GM18499 (cell line): ENCODE measurements around the gene TTC23.

Source experiments
- ATAC-seq: cut with Tn5 transposase; IDR thresholded peaks from one replicate; pipeline ENCODE4 v1.9.1; 2021; ENCODE audit warnings: moderate number of reproducible peaks; ENCODE audit not compliant: insufficient read depth, unreplicated experiment

Gene TTC23

DNA sequence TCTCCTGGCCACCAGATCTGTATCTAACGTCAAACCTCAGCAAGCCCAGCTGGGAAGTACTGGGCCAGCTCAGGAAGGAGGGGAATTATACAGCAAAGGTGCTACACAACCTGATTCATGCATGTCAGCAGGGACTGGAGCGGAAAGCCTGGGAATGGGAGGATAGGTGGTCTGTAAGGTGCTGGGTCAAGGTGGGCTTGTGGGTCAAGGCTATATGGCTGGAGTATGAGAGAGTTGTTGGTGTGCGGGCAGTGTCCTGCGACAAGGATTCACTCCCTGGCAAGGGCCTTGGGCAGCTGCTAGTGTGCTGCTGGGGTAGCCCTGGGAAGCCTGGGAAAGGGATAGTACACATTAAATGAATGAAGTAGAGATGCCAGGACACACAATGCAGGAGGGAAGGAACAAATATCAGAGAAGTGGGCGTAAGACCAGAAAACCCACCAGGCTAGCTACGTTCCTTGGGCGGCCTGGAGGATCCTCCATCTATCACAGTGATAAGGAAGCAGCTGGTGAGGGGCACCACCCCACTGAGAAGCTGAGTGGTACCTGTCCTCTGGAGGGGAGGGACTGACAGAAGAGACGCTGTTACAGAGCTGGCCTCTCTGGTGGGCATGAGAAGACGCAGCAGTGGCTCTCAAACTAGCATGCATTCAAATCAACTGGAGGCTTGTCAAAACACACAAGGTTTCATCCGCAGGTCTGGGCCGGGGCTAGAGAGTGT is 153.0 kb downstream of the TTC23 start:
- no peak for ATAC-seq

DNA sequence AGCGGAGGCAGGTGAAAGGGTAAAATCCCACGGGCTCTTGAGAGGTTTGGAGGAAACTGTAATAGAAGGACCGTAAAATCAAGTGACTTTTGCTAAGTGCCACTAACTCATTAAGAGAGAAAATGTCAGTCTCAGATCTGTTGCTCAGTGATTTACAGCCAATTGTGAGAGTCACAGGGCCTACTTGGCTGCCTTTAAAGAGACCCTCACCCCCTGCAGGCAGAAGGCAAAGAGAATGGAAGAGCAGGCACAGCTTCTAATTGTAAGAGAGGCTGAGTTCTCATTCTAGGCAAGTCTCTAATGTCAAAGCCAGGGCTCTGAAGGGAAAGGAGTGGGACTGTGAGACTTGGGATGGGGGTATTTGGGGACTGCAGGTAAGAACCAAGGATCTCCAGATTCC is 153.8 kb downstream of the TTC23 start:
- ATAC-seq, result no peak

DNA sequence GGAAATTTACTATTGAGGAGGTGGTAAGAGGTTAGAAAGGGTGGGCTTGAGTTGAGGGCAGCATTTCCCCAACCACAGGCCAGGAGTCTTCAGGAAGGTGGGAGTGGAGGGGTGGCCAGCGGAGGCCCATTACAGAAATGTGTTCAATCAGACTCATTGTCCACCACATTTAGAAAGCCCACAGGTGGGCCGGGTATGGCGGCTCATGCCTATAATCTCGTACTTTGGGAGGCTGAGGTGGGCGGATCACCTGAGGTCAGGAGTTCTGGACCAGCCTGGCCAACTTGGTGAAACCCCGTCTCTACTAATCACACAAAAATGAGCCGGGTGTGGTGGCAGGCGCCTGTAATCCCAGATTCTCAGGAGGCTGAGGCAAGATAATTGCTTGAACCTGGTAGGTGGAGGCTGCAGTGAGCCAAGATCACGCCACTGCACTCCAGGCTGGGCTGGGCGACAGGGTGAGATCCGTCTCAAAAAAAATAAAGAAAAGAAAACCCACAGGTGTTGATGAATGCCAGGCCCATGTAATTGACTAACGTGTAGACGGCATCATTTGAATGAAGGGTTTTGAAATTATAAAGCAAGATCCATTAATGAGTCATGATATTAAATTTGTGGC is 156.7 kb downstream of the TTC23 start:
- no peak for ATAC-seq

DNA sequence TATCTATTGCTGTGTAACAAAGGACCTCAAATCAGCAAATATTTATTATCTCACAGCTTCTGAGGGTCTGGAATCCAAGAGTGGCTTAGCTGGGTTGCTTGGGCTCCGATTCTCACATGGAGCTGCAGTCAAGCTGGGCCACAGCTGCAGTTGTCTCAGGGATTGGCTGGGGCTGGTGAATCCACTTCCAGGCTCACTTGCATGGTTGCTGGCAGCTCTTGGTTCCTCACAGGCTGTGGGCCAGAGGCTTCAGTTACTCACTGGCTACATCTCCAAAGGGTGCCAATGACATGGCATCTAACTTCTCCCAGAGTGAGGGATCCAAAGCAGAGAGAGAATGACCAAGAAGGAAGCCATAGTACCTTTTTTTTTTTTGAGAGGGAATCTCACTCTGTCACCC is 158.4 kb downstream of the TTC23 start:
- no peak for ATAC-seq

DNA sequence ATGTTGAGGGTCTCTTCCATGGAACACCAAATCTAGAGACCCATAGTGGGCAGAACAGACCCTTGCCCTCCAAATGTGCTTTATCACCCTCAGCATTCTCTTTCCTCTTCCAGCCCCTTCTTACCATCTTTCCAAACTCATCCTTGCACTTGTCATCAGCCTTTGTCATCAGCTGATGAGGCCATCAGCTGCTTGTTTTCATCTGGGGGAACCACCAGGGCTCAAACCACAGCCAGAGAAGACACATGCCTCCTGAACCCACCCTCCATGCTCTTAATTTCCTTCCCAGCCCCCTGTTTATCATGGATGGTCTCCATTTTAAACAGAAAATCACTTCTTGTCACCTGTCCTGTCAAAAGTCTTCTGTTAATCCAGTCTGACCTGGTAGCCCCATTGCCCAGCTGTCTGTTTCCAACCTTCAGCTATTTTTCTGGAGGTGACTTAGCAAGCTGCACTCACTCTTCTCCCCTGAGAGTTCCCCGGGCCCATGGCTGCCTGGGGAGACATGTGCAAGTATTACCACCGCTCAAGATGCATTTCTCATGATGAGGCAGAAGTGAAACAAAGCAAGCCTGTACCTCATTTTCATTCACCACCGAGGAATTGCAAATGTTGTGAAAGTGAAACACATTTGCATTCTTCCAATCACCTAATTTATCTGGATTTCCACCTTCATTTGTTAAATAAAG is 159.2 kb downstream of the TTC23 start:
- peak; percentile 99 for ATAC-seq

DNA sequence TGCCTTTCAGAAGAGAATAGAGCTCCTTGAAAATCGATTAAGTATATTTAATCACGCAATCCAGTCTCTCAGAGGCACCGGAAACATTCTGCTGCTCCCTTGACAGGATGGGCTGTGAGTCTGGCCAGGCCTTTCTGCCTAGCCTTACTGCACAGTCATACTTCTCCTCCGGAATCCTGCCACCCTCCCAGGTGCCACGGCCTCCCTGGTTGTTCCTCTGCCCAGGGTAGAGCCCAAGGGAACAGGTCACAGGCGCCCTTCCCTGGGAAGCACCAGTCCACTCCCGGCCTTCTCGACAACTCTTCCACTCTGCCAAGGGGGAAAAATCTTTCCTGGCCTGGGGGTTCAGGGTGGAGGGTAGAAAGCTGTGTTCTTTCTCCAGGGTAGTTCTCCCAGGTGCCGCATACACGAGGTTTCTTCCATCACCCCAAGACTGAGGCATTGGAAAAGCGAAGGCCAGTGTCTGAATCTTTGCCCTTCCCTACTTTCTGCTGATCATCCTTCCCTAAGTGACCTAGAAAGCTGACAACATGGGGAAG is 161.9 kb downstream of the TTC23 start:
- no peak for ATAC-seq

DNA sequence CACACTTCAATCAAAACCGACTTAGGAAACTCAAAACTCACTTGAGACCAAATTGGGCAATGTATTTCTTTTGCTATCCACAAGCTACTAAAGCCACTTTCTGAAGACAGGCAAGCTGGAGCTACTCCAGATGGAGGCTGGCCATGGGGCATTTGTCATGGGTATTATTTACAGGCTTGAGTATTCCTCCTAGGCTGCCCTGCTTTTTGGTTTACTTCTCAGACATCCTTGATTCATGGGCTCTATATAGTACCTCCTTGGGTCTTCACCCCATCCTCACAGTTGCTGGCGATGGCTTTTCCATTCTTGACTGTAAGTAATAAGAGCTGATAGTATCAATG is 163.1 kb downstream of the TTC23 start:
- no peak for ATAC-seq
